A549 treated with Hydrocortisone at 1 μM for 4 hours (cell line): Measurements from ENCODE around the gene FHL2. TPM values are rescaled to one million over a fixed set of nuclear protein-coding genes. Genes with fewer than 3 reads are reported as not detected.

Experiments
- total RNA-seq: library from RNA; stranded (reverse); fragments of 200-300 nt; extraction: Qiagen RNA extraction; gene quantifications from 5 replicates; pipeline ENCODE4 v1.2.3, GENCODE V29; 2022

FHL2 gene
- total RNA-seq = 54.4 to 65.3 TPM (median 59.1 TPM) in 5 replicates

GRCh38 chr2:105398336-105399206 is at the start of gene FHL2:
FHL2 (minus strand) TSS chr2:105399051; CDS start chr2:105386516, 12,535 bp downstream.

GRCh38 chr2:105337122-105338019 is 61.5 kb downstream of the FHL2 start, which contains the start of gene C2orf49:
C2orf49 (plus strand) TSS chr2:105337540; CDS start chr2:105337588, 48 bp downstream.

DNA sequence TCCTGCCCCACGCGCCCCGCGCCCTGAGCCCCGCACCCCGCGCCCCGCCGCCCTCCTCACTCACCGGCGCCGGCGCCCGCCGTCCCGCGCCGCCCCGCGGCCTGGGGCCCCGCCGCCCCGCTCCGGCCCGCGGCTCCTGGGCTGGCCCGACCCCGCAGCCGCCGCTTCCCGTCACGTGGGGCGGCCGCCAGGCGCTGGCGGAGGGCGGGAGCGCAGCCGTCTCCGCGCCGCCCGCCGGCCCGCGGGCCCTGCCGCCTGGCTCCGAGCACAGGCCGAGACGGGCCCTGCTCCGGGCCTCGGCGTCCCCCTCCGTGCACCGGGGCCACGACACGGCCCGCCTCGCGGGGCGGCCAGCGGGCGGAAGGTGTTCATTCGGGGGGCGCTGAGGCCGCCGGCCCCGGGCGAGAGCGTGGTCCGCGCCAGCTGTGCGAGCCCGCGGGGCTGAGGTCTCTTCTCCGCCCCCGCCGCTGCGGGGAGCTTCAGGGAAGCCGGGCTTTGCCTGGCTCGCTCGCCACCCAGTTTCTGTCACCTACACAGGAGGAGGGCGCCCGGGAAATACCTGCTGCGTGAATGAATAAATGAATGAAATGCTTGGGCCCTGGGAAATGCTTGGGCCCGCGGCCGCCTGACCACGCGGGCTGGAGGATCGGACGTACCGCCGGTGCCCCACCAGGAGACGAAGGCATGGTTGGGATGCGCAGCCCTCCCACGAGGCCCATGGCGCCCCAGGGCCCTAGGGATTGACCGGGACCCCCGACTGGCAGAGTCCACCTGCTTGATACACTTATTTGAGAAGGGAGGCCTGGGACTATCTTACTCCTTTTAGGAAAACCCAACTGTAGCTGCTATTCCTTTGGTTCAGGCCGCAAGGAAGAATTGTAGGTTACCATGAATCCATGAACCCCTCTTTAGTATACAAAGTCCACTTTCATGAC is 69.0 kb downstream of the FHL2 start, which contains the start of gene TGFBRAP1:
Gene TGFBRAP1 (minus strand): TSS at position 175 of the 935 bp plus-strand sequence. CDS start 21,434 bp downstream, outside the sequence.

Other genes with a start within 250 kb of the FHL2 start
- gene GPR45, start 157.3 kb downstream of the FHL2 start, total RNA-seq = not detected in 5 replicates
- 15.1 to 17.3 TPM (median 16.5 TPM) in 5 replicates for gene TGFBRAP1, start 69.3 kb downstream of the FHL2 start, total RNA-seq
- gene C2orf49, start 61.5 kb downstream of the FHL2 start, total RNA-seq = 10.7 to 13.8 TPM (median 13.1 TPM) in 5 replicates